GM12875 (cell line): ENCODE data around the gene EML2.
"Not testable (repeated sequence)": the region's sequence is repeated elsewhere in the genome, so short reads cannot be mapped to it uniquely, and the experiment has no call there.

Experiments
- H3K4me3 ChIP-seq: one replicate; pipeline ENCODE4 v1.5.1; 2011; ENCODE audit warnings: low read depth, low read length, control low read depth
- TF ChIP-seq, protein P1 (sequence below): IDR thresholded peaks from 2 replicates; pipeline ENCODE4 v1.5.1; 2011; ENCODE audit warnings: low read depth, mild to moderate bottlenecking, control low read depth, inconsistent platforms, low read length, moderate library complexity, borderline replicate concordance; ENCODE audit not compliant: insufficient read depth

The EML2 gene

DNA sequence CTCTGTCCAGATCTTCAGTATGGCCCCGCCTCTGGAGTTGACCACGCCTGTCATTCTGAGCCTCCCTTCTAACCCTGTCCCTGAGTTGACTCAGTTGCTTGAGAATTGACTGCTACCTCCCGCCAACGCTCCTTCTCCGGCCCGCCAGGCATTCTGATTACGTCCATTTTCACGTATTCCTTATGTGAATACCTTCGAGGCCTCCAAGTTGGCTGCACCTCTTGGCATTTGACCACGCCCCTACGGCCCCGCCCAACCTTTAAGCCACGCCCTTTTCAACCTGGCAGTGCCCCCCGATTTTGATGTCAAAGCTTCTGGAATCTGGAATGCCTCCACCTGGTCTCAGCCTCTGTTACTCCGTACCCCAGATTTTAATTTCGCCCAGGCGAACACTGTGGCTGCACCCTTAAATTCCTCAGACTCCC lies 1.7 kb upstream of the EML2 start:
- H3K4me3 ChIP-seq: peak overlapping the region; percentile 25
- TF ChIP-seq, protein P1, sequence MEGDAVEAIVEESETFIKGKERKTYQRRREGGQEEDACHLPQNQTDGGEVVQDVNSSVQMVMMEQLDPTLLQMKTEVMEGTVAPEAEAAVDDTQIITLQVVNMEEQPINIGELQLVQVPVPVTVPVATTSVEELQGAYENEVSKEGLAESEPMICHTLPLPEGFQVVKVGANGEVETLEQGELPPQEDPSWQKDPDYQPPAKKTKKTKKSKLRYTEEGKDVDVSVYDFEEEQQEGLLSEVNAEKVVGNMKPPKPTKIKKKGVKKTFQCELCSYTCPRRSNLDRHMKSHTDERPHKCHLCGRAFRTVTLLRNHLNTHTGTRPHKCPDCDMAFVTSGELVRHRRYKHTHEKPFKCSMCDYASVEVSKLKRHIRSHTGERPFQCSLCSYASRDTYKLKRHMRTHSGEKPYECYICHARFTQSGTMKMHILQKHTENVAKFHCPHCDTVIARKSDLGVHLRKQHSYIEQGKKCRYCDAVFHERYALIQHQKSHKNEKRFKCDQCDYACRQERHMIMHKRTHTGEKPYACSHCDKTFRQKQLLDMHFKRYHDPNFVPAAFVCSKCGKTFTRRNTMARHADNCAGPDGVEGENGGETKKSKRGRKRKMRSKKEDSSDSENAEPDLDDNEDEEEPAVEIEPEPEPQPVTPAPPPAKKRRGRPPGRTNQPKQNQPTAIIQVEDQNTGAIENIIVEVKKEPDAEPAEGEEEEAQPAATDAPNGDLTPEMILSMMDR: no peak

DNA sequence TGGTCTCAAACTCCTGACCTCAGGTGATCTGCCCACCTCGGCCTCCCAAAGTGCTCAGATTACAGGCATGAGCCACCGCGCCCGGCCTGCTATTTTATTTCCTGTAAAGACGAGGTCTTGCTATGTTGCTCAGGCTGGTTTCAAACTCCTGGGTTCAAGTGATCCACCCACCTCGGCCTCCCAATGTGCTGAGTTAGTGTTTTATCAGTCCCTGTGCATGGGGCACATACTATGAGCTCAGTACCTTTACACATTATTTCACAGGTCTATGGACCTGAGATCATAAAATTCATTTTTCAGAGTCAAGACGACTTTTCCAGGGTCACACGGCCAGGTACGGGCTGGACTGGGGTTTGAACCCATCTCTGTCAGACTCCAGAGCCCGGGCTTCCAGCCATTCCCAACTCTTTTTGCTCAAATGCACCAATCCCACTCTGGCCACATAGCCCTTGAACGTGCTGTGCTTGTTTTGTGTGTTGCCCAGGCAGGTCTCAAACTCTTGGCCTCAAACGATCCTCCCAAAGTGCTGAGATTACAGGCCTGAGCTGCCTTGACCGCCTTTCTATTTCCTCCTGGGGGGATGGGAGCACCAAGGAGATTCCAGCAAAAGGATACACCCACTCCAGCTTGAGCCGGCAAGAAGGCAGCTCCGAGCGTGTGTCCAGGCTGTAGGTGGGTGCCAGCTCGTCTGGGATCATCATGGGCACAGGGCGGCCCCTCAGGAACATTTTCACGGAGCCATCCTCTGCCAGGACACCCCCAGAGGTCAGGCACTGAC lies 1.1 kb downstream of the EML2 start:
- H3K4me3 ChIP-seq: peak overlapping the region; percentile 85
- TF ChIP-seq, protein P1: no peak

DNA sequence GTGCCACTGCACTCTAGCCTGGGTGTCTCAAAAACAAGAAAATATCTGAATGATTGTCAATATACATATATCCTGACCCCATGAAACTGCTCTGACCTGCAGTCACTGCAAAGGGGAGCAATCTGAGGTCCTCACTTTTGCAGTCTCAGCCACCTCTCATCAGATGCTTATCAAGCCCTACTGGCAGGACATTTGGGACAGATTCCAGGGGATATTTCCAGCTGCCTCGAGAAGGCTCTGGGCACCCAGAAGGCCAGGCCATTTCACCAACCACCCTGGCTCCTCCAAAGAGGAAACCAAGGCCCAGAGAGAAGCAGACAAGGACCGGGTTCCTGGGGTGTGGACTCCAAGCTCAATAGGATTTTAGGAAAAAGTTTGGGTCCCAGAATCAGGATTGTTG lies 2.3 kb downstream of the EML2 start:
- TF ChIP-seq, protein P1: no peak
- H3K4me3 ChIP-seq: no peak overlapping the region

DNA sequence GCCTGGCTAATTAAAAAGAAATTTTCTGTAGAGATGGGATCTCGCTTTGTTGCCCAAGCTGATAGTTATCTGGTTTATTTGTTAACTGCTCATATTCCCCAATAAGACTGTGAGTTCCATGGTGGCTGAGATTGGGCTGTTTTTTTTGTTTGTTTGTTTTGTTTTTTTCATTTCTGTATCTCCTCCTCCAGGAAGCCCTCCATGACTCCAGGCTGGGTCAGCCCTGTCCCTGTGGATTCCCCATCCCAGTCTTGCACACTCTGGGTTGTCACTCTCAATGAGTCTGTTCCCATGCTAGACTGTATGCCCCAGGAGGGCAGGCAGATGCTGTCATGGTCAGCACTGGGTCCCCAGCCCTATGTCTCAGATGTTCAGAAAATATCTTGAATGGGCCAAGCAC lies 2.9 kb downstream of the EML2 start:
- H3K4me3 ChIP-seq: no peak overlapping the region
- TF ChIP-seq, protein P1: no peak

DNA sequence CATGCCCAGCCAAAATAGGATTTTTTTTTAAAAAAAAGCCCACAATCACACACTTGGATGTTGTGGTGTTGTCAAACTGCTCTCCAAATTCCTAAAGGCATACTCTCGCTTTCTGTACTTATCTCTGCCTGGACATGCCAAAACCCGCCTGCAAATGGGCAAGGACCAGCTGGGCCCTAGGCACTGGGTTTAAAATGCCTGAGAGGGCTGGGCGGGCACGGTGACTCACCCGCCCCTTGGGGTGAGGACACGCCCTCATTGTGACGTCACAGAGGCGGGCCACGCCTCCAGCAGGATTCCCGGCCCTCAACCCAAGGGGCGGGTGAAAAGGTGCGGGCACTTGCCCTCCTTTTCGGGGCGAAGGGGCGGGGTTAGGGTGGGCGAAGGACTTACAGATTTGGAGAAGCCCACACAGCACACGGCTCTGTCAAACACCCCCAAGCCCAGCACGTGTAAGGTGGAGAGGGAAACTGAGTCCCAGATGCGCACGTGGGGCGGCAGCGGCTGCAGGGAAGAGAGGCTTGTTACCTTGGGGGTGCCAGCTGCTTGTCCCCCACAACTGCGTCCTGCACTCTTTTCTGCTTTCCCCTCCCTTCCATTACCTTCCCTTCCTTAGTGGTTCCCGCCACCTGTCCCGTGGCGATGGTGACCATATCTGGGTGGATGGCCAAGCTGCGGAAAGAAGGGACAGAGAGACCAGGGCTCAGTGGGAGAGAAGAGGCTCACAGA lies 6.6 kb downstream of the EML2 start:
- TF ChIP-seq, protein P1: no peak
- H3K4me3 ChIP-seq: no peak overlapping the region

DNA sequence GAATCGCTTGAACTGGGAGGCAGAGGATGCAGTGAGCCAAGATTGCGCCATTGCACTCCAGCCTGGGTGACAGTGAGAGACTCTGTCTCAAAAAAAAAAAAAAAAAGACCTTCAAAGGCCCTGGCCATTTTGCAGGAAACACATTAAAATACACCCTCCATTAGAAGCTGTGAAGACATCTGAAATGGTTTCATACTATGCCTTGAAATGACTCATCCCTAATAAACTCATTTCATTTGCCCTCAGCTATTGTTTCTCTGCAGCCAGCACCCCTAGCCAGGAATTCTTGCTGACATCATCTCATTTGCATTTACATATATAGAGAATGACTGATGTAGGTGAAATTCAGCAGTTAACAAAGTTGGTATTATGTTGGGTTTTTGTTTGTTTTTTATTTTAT lies 8.7 kb downstream of the EML2 start:
- H3K4me3 ChIP-seq: no peak overlapping the region
- TF ChIP-seq, protein P1: no peak

DNA sequence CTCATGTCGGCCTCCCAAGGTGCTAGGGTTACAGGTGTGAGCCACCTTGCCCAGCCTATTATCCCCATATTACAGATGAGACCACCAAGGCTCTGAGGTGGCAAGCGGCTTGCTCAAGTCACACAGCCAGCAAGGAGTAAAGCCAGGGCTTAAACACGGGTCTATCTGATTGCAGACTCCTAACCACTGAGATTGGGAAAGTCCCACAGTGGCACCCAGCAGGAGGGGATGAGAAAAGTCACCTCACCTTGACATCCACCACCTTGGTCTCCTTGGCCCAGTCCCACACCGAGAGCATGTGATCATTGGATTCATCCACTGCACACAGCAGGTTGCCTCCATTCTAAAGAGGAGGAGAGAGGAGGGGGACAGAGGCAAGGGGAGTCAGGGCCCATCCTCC lies 9.5 kb downstream of the EML2 start:
- H3K4me3 ChIP-seq: no peak overlapping the region

DNA sequence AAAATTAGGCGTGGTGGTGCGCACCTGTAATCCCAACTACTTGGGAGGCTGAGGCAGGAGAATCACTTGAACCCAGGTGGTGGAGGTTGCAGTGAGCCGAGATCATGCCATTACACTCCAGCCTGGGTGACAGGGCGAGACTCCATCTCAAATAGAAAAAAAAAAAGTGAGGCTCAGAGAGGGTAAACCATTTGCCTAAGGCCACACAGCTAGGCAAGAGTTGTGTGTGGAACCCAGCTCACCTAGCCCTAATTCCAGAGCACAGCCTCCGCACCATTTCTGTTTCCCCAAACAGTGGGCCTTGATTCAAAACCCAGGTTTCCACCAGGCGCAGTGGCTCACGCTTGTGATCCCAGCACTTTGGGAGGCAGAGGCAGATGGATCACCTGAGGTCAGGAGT lies 11.0 kb downstream of the EML2 start:
- H3K4me3 ChIP-seq: not testable (repeated sequence)

More for the DNA sequence above, 9.5 kb downstream of the EML2 start:
- TF ChIP-seq, protein P1: no peak
